ENCODE measurements around the gene DISC1. TPM values are rescaled to one million over a fixed set of nuclear protein-coding genes. Genes with fewer than 3 reads are reported as not detected.

The DISC1 gene
- total RNA-seq, 1 donor from 2014 or later: 13.6 TPM

DNA sequence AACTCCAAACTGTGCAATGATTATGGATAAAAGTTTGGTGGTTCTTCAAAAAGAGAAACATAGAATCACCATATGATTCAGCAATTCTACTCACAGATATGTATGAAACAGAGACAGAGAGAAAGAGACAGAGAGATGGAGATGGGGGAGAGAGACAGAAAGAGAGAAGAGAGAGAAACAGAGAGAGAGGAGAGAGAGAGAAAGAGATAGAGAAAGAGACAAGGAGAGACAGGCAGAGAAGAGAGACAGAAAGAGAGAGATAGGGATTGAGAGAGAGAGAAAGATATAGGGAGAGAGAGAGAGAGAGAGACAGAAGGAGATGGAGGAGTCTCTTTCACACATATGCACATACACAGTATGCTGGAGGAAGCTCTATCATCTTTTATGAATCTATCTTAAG lies 87.8 kb downstream of the DISC1 start:
- no peaks in the 10 kb centered on the region for H3K9me3 ChIP-seq
- H3K4me3 ChIP-seq: no peak overlapping the region
- DNase-seq (no peak), ATAC-seq (no peak)
- TF ChIP-seq, protein P1, sequence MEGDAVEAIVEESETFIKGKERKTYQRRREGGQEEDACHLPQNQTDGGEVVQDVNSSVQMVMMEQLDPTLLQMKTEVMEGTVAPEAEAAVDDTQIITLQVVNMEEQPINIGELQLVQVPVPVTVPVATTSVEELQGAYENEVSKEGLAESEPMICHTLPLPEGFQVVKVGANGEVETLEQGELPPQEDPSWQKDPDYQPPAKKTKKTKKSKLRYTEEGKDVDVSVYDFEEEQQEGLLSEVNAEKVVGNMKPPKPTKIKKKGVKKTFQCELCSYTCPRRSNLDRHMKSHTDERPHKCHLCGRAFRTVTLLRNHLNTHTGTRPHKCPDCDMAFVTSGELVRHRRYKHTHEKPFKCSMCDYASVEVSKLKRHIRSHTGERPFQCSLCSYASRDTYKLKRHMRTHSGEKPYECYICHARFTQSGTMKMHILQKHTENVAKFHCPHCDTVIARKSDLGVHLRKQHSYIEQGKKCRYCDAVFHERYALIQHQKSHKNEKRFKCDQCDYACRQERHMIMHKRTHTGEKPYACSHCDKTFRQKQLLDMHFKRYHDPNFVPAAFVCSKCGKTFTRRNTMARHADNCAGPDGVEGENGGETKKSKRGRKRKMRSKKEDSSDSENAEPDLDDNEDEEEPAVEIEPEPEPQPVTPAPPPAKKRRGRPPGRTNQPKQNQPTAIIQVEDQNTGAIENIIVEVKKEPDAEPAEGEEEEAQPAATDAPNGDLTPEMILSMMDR (IDR thresholded peaks at IDR 0.05): no peak
- H3K27ac ChIP-seq: no peak overlapping the region
- H3K4me1 ChIP-seq: no peaks in the 10 kb centered on the region
- H3K27me3 ChIP-seq (ENCODE audit: low read depth): no peaks in the 10 kb centered on the region
- no peaks in the 10 kb centered on the region for H3K36me3 ChIP-seq
- intact Hi-C loops (cut with DNase I): no loop called here

GRCh38 chr1:231715816-231716722 lies 89.5 kb downstream of the DISC1 start:
- no peak overlapping the region for H3K27ac ChIP-seq
- no peaks in the 10 kb centered on the region for H3K4me1 ChIP-seq
- ATAC-seq: no peak
- no peak for DNase-seq
- H3K36me3 ChIP-seq: no peaks in the 10 kb centered on the region
- TF ChIP-seq, protein P1 (IDR thresholded peaks at IDR 0.05): no peak
- no peaks in the 10 kb centered on the region for H3K27me3 ChIP-seq (ENCODE audit: low read depth)
- intact Hi-C loops (cut with DNase I): no loop called here
- H3K4me3 ChIP-seq: no peak overlapping the region
- no peaks in the 10 kb centered on the region for H3K9me3 ChIP-seq

- no peak overlapping the region for H3K27ac ChIP-seq
- no peak for DNase-seq
- no peaks in the 10 kb centered on the region for H3K9me3 ChIP-seq
- H3K4me1 ChIP-seq: no peaks in the 10 kb centered on the region
- TF ChIP-seq, protein P1 (IDR thresholded peaks at IDR 0.05): no peak
- intact Hi-C loops (cut with DNase I): no loop called here
- no peak overlapping the region for H3K4me3 ChIP-seq
- ATAC-seq: no peak
- H3K27me3 ChIP-seq (ENCODE audit: low read depth): no peaks in the 10 kb centered on the region
- no peaks in the 10 kb centered on the region for H3K36me3 ChIP-seq
Measured at GRCh38 chr1:231716879-231717278, 90.3 kb downstream of the DISC1 start.

GRCh38 chr1:231719485-231720183 lies 93.0 kb downstream of the DISC1 start:
- Histone ChIP-seq H3K27ac (no peak overlapping the region), H3K27me3 (ENCODE audit: low read depth) (no peaks in the 10 kb centered on the region), H3K4me3 (no peak overlapping the region), H3K36me3 (no peaks in the 10 kb centered on the region), H3K9me3 (no peaks in the 10 kb centered on the region), H3K4me1 (no peaks in the 10 kb centered on the region)
- TF ChIP-seq, protein P1 (IDR thresholded peaks at IDR 0.05): no peak
- DNase-seq (no peak), ATAC-seq (no peak)
- intact Hi-C loops (cut with DNase I): no loop called here

DNA sequence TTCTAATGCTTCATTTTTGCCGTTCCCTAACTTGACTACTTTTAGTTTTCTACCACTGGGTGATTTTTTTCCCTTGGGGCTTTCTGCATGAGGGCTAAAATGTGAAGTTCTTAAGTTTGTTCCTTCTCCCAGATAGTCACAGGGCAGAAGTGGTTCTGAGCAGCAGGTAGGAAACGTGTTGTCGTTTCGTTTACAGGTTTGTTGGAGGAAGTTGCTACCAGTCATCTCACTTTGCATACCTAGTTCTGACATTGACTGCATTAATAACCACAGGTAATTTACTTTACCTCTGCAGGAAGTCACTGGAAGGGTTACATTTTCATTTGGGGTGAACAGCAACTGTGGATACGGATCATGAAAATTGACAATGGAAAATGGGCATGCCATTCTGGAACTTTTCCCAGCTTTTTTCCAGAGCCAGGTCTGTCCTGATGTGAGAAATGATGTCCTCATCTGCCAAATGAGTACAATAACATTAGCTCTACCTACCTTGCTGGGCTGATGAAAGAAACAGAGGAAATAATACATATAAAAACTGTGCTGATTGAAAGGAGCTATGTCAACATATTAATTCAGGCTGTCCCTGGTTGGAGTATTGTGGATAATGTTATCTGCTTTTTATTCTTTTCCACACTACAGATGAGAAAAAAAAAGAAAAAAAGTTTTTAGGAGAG lies 94.2 kb downstream of the DISC1 start:
- Histone ChIP-seq H3K9me3 (no peaks in the 10 kb centered on the region), H3K27me3 (ENCODE audit: low read depth) (no peaks in the 10 kb centered on the region), H3K27ac (no peak overlapping the region), H3K36me3 (no peaks in the 10 kb centered on the region), H3K4me3 (no peak overlapping the region), H3K4me1 (no peaks in the 10 kb centered on the region)
- ATAC-seq (no peak), DNase-seq (no peak)
- TF ChIP-seq, protein P1 (IDR thresholded peaks at IDR 0.05): no peak
- intact Hi-C loops (cut with DNase I): no loop called here

Data from lower lobe of right lung (tissue), 2 donors.